Skin of body (tissue), 2 donors: ENCODE results near the gene GPR158. TPM values are rescaled to one million over a fixed set of nuclear protein-coding genes. Genes with fewer than 3 reads are reported as not detected.

Experiments used
- DNase-seq: peaks from one replicate; lab custom pipeline; 2025; lab: John Stamatoyannopoulos, UW
- total RNA-seq: library from RNA; depleted of rRNA; stranded (reverse); fragments of >200 nt; gene quantifications from one replicate; pipeline ENCODE4 v1.2.3, GENCODE V29; 2014

Gene GPR158
- total RNA-seq, 1 donor from 2014 or later = 0.10 TPM

GRCh38 chr10:25498645-25499044 lies 323.8 kb downstream of the GPR158 start:
- DNase-seq = no peak

GRCh38 chr10:25501912-25502311 lies 327.1 kb downstream of the GPR158 start:
- DNase-seq = no peak

- no peak for DNase-seq
Observed at GRCh38 chr10:25502453-25502852, 327.7 kb downstream of the GPR158 start.

- no peak for DNase-seq
Observed at GRCh38 chr10:25504306-25504705, 329.5 kb downstream of the GPR158 start.

- DNase-seq = no peak
Observed at GRCh38 chr10:25504838-25505237, 330.0 kb downstream of the GPR158 start.

- DNase-seq = no peak
Observed at GRCh38 chr10:25505466-25505865, 330.7 kb downstream of the GPR158 start.

- no peak for DNase-seq
Observed at GRCh38 chr10:25506821-25507335, 332.1 kb downstream of the GPR158 start.

- no peak for DNase-seq
Observed at GRCh38 chr10:25508112-25508815, 333.5 kb downstream of the GPR158 start.

GRCh38 chr10:25509151-25509550 lies 334.4 kb downstream of the GPR158 start:
- no peak for DNase-seq

GRCh38 chr10:25522294-25522693 lies 347.5 kb downstream of the GPR158 start:
- no peak for DNase-seq

- DNase-seq = no peak
Observed at GRCh38 chr10:25522946-25523608, 348.3 kb downstream of the GPR158 start.

- DNase-seq = no peak
Observed at GRCh38 chr10:25530306-25530705, 355.5 kb downstream of the GPR158 start.

- DNase-seq = no peak
Observed at GRCh38 chr10:25531457-25532061, 356.8 kb downstream of the GPR158 start.

- no peak for DNase-seq
Observed at GRCh38 chr10:25532213-25532612, 357.4 kb downstream of the GPR158 start.

GRCh38 chr10:25536027-25536426 lies 361.2 kb downstream of the GPR158 start:
- no peak for DNase-seq

GRCh38 chr10:25547382-25547781 lies 372.6 kb downstream of the GPR158 start:
- no peak for DNase-seq

GRCh38 chr10:25552283-25552919 lies 377.6 kb downstream of the GPR158 start:
- no peak for DNase-seq

- DNase-seq = no peak
Observed at GRCh38 chr10:25555865-25556264, 381.1 kb downstream of the GPR158 start.

- no peak for DNase-seq
Observed at GRCh38 chr10:25556457-25556856, 381.7 kb downstream of the GPR158 start.

- DNase-seq = no peak
Observed at GRCh38 chr10:25557136-25557535, 382.3 kb downstream of the GPR158 start.

- no peak for DNase-seq
Observed at GRCh38 chr10:25561758-25562157, 387.0 kb downstream of the GPR158 start.

- no peak for DNase-seq
Observed at GRCh38 chr10:25562547-25562946, 387.7 kb downstream of the GPR158 start.
